Suprapubic skin (tissue), 4 donors: ENCODE data around the gene PLPP1. TPM values are rescaled to one million over a fixed set of nuclear protein-coding genes. Genes with fewer than 3 reads are reported as not detected.

ENCODE experiments used
- DNase-seq, 2 donors: peaks; one replicate each; pipeline ENCODE4 v3.0.0-alpha.2; 2019; ENCODE audit warnings: low spot score in 2 of 2
- H3K27ac ChIP-seq: fragments of 200-600 bp; sonication (generic); one replicate; pipeline ENCODE4 v1.5.1; 2019
- H3K27me3 ChIP-seq: fragments of 200-600 bp; sonication (generic); one replicate; pipeline ENCODE4 v1.5.1; 2019
- H3K36me3 ChIP-seq: fragments of 200-600 bp; sonication (generic); one replicate; pipeline ENCODE4 v1.5.1; 2019
- H3K4me1 ChIP-seq: fragments of 200-600 bp; sonication (generic); one replicate; pipeline ENCODE4 v1.5.1; 2019
- H3K4me3 ChIP-seq: fragments of 200-600 bp; sonication (generic); one replicate; pipeline ENCODE4 v1.5.1; 2019; ENCODE audit warnings: mild to moderate bottlenecking
- H3K9me3 ChIP-seq: fragments of 200-600 bp; sonication (generic); one replicate; pipeline ENCODE4 v1.5.1; 2019
- CTCF ChIP-seq, 2 donors: fragments of 200-600 bp in 1 of 2; fragments of 450-650 bp in 1 of 2; sonication (generic) in 1 of 2; IDR thresholded peaks; one replicate each; pipeline ENCODE4 v1.5.1; 2016 to 2019; ENCODE audit warnings: antibody characterized with exemption in 2 of 2, mild to moderate bottlenecking in 1 of 2, moderate library complexity in 1 of 2
- EP300 ChIP-seq: sonication (generic); formaldehyde crosslinking; IDR thresholded peaks from one replicate; pipeline ENCODE4 v1.6.1; 2017; ENCODE audit warnings: antibody characterized with exemption
- POLR2A ChIP-seq, 2 donors: fragments of 450-650 bp; IDR thresholded peaks; one replicate each; pipeline ENCODE4 v1.6.1; 2017; ENCODE audit warnings: antibody characterized with exemption in 2 of 2, mild to moderate bottlenecking in 2 of 2, moderate library complexity in 2 of 2
- POLR2AphosphoS5 ChIP-seq, 3 donors: sonication (generic); formaldehyde crosslinking; IDR thresholded peaks; one replicate each; pipeline ENCODE4 v1.6.1; 2017; ENCODE audit warnings: antibody characterized with exemption in 3 of 3
- WGBS: methylation state at CpG from one replicate; pipeline ENCODE4 v1.1.5; 2018; 5-methylcytosine and 5-hydroxymethylcytosine counted together
- total RNA-seq, 4 donors: library from RNA; depleted of rRNA; stranded (reverse); fragments of >200 nt; gene quantifications; one replicate each; pipeline ENCODE4 v1.1.0, GENCODE V29; 2016

The PLPP1 gene
- total RNA-seq, 4 donors from 2014 or later, result 57.8 to 81.6 (median 69.1) TPM

GRCh38 chr5:55472642-55473041 lies 62.1 kb downstream of the PLPP1 start:
- H3K9me3 ChIP-seq, result no peaks in the 10 kb centered on the region
- no peaks in the 10 kb centered on the region for H3K36me3 ChIP-seq
- no peak overlapping the region for H3K4me3 ChIP-seq
- WGBS, result 92% methylated on average over 1 of the region's 1 CpG
- no peaks in the 10 kb centered on the region for H3K4me1 ChIP-seq
- TF ChIP-seq POLR2AphosphoS5 (IDR thresholded peaks at IDR 0.05) (no peak), EP300 (no peak), CTCF (IDR thresholded peaks at IDR 0.05) (no peak), POLR2A (IDR thresholded peaks at IDR 0.05) (no peak)
- DNase-seq, result no peak
- H3K27ac ChIP-seq, result no peak overlapping the region
- no peaks in the 10 kb centered on the region for H3K27me3 ChIP-seq

DNA sequence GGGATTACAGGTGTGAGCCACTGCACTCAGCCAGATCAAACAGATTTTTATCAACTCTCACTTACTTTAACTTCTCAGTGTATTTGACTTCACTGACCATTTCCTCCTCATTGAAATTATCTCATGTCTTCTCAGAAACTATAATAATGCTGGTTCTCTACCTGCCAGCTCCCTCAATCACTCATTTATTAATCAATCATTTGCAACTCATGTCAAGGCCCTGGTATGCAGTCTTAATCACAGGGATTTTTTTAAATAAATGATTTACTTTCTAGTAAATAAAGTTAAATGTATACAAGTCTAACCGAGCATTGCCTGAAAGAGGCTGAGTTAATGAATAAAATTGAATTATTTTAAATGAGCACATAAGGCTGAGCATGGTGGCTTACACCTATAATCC lies 63.3 kb downstream of the PLPP1 start:
- no peak for TF ChIP-seq POLR2A (IDR thresholded peaks at IDR 0.05)
- no peak for TF ChIP-seq EP300
- TF ChIP-seq CTCF (IDR thresholded peaks at IDR 0.05), result no peak
- TF ChIP-seq POLR2AphosphoS5 (IDR thresholded peaks at IDR 0.05), result no peak
- WGBS, result 92% methylated on average over 1 of the region's 1 CpG

DNA sequence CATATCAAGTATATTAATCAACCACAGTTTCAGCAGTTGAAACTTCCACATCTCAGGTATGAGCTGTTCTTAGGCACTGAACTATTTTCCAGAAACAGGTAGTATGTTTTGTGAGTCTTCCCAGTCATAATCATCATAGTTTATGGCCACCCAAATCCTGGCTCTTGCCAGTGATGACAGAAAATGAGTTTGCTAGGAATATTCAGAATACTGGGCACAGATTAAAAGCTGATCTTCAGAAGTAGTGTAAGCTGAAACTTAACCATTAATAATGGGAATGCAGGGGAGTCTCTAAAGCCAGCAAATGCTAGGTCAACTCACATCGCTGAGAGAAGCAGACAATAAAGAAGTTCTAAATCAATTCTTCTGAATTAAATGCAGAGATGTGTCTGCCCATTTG lies 64.5 kb downstream of the PLPP1 start:
- H3K4me3 ChIP-seq, result no peak overlapping the region
- H3K27ac ChIP-seq, result no peak overlapping the region
- TF ChIP-seq EP300, result no peak
- no peak for TF ChIP-seq POLR2A (IDR thresholded peaks at IDR 0.05)
- no peak for TF ChIP-seq CTCF (IDR thresholded peaks at IDR 0.05)
- TF ChIP-seq POLR2AphosphoS5 (IDR thresholded peaks at IDR 0.05), result no peak
- no peaks in the 10 kb centered on the region for H3K4me1 ChIP-seq
- no peaks in the 10 kb centered on the region for H3K27me3 ChIP-seq
- peaks cover 3% of the 10 kb centered on the region for H3K36me3 ChIP-seq
- 91% methylated on average over 1 of the region's 1 CpG for WGBS
- DNase-seq, result no peak
- H3K9me3 ChIP-seq, result no peaks in the 10 kb centered on the region

More for the DNA sequence above, 63.3 kb downstream of the PLPP1 start:
- Histone ChIP-seq H3K27me3 (no peaks in the 10 kb centered on the region), H3K36me3 (no peaks in the 10 kb centered on the region), H3K4me3 (no peak overlapping the region), H3K9me3 (no peaks in the 10 kb centered on the region), H3K27ac (no peak overlapping the region), H3K4me1 (no peaks in the 10 kb centered on the region)
- DNase-seq, result no peak

DNA sequence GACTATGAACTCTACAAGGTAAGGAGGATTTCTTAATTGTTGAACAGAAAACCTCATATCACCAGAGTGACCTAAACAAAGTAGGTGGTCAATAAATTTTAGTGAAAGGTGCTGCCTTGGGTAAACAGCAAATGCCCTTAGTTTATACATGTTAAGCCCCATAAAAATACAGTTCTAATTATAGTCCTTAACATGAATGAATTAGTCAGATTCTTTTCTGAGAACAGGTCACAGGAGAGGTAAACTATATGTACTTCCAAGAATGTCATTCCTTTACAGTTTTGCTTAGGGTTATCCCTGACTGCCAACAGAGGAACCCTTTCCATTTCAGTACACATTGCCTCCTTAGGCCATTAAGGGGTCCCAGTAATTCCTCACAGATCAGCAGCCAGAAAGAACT lies 64.9 kb downstream of the PLPP1 start:
- Histone ChIP-seq H3K27me3 (no peaks in the 10 kb centered on the region), H3K27ac (no peak overlapping the region)
- TF ChIP-seq EP300, result no peak
- TF ChIP-seq POLR2AphosphoS5 (IDR thresholded peaks at IDR 0.05), result no peak
- no peak for TF ChIP-seq POLR2A (IDR thresholded peaks at IDR 0.05)

GRCh38 chr5:55467862-55468551 lies 66.8 kb downstream of the PLPP1 start:
- no peak for DNase-seq
- Histone ChIP-seq H3K27me3 (no peaks in the 10 kb centered on the region), H3K4me3 (no peak overlapping the region), H3K4me1 (no peaks in the 10 kb centered on the region), H3K36me3 (peaks cover 3% of the 10 kb centered on the region), H3K27ac (no peak overlapping the region), H3K9me3 (no peaks in the 10 kb centered on the region)
- TF ChIP-seq POLR2A (IDR thresholded peaks at IDR 0.05) (no peak), EP300 (no peak), POLR2AphosphoS5 (IDR thresholded peaks at IDR 0.05) (no peak), CTCF (IDR thresholded peaks at IDR 0.05) (no peak)
- 88% methylated on average over 5 of the region's 5 CpGs for WGBS

More for the DNA sequence above, 64.9 kb downstream of the PLPP1 start:
- no peaks in the 10 kb centered on the region for H3K4me1 ChIP-seq
- H3K36me3 ChIP-seq, result peaks cover 3% of the 10 kb centered on the region
- H3K9me3 ChIP-seq, result no peaks in the 10 kb centered on the region
- no peak for DNase-seq
- no peak overlapping the region for H3K4me3 ChIP-seq
